Small intestine (tissue), 7 donors: ENCODE data around the gene CDK14. TPM values are rescaled to one million over a fixed set of nuclear protein-coding genes. Genes with fewer than 3 reads are reported as not detected.

Experiments used
- DNase-seq, 2 donors: peaks; one replicate each; pipeline versions ENCODE4 v3.0.0 to v3.0.0-alpha.2; 2013
- FAIRE-seq: peaks from 2 replicates; lab custom pipeline; 2012; peaks lifted over from hg19 to GRCh38; lab: Jason Lieb, UNC
- H3K27ac ChIP-seq, 3 donors: one replicate each; pipeline ENCODE4 v1.5.1; 2013; ENCODE audit warnings: low read length in 2 of 3, mild to moderate bottlenecking in 2 of 3, control low read depth in 1 of 3, inconsistent platforms in 1 of 3, low read depth in 1 of 3, moderate library complexity in 1 of 3
- H3K27me3 ChIP-seq, 3 donors: one replicate each; pipeline ENCODE4 v1.6.1; 2013; ENCODE audit warnings: low read length in 3 of 3, inconsistent platforms in 1 of 3; ENCODE audit not compliant: control insufficient read depth in 3 of 3, insufficient read depth in 3 of 3
- H3K36me3 ChIP-seq, 3 donors: one replicate each; pipeline ENCODE4 v1.6.1; 2013; ENCODE audit warnings: low read length in 3 of 3, inconsistent platforms in 1 of 3, low read depth in 1 of 3, mild to moderate bottlenecking in 1 of 3, moderate library complexity in 1 of 3; ENCODE audit not compliant: control insufficient read depth in 3 of 3, insufficient read depth in 2 of 3
- H3K4me1 ChIP-seq, 3 donors: one replicate each; pipeline ENCODE4 v1.6.1; 2013; ENCODE audit warnings: low read length in 2 of 3, inconsistent platforms in 1 of 3, low read depth in 1 of 3, mild to moderate bottlenecking in 1 of 3, moderate library complexity in 1 of 3; ENCODE audit not compliant: control insufficient read depth in 3 of 3, insufficient read depth in 2 of 3
- H3K4me3 ChIP-seq, 3 donors: one replicate each; pipeline ENCODE4 v1.5.1; 2013; ENCODE audit warnings: low read length in 3 of 3, control low read depth in 1 of 3, inconsistent platforms in 1 of 3, low read depth in 1 of 3, mild to moderate bottlenecking in 1 of 3, moderate library complexity in 1 of 3
- H3K9me3 ChIP-seq, 2 donors: one replicate each; pipeline ENCODE4 v1.6.1; 2013; ENCODE audit warnings: low read depth in 1 of 2, low read length in 1 of 2; ENCODE audit not compliant: control insufficient read depth in 2 of 2, insufficient read depth in 1 of 2
- WGBS, 3 donors: extraction: QIAGEN DNeasy Blood & Tissue Kit; methylation state at CpG; one replicate each; pipeline ENCODE4 v1.1.7; 2013; 5-methylcytosine and 5-hydroxymethylcytosine counted together
- polyA plus RNA-seq, 4 donors: library from polyadenylated mRNA; stranded (reverse) in 3 of 4; unstranded in 1 of 4; fragments of 200-250 nt in 3 of 4; fragments of 120-200 nt in 1 of 4; gene quantifications; one replicate each; pipeline versions ENCODE4 v1.2.1 to v1.2.3, GENCODE V29; 2013
- donor health status: healthy with polysubstance abuse.
- donor health status: control.
- donor health status: control.
- donor health status: Bipolar disorder and iron deficiency.
- donor health status: healthy.

CDK14 gene
- polyA plus RNA-seq, 4 donors: 1.1 to 6.3 (median 2.0) TPM; not detected in 1

DNA sequence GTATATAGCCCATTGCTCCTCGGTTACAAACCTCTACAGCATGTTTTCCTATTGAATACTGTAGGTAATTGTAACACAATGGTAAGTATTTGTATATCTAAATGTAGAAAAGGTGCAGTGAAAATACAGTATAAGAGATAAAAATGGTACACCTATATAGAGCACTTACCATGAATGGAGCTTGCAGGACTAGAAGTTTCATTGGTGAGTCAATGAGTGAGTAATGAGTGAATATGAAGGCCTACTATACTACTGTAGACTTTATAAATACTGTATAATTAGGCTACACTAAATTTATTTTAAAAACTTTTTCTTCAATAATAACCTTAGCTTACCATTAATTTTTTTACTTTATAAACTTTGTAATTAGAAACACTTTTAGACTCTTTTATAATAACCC is 239.7 kb downstream of the CDK14 start:
- no peak for FAIRE-seq
- no peak for DNase-seq
- H3K27ac ChIP-seq: no peak overlapping the region
- no peaks in the 10 kb centered on the region for H3K36me3 ChIP-seq
- no peak overlapping the region for H3K4me3 ChIP-seq
- no peaks in the 10 kb centered on the region for H3K4me1 ChIP-seq
- 76 to 88% (median 79%) methylated on average over 1 of the region's 1 CpG for WGBS, 3 donors
- H3K27me3 ChIP-seq: no peaks in the 10 kb centered on the region
- peaks cover 0 to 18% of the 10 kb centered on the region in 2 donors for H3K9me3 ChIP-seq

DNA sequence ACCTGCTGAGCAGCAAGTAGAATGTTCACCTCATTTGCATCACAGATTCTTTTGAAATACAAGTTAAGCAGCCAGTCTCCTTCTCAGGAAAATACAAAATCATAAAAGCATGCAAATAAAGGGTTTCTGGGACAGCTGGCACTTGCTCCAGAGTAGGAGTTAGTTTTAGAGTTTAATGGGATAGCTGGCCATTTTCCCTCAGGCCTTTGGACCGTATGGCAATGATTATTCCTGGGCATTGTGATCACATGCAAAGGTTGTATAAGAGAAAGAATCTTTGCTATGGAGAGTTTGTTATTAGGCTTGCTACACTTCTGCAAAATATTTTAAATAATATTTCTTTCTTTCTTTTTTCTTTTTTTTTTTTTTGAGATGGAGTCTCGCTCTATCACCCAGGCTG is 240.8 kb downstream of the CDK14 start:
- no peak overlapping the region for H3K4me3 ChIP-seq
- 88 to 91% (median 89%) methylated on average over 2 of the region's 2 CpGs for WGBS, 3 donors
- DNase-seq (no peak), FAIRE-seq (no peak)
- no peaks in the 10 kb centered on the region for H3K4me1 ChIP-seq
- H3K9me3 ChIP-seq: peaks cover 0 to 18% of the 10 kb centered on the region in 2 donors
- H3K36me3 ChIP-seq: no peaks in the 10 kb centered on the region
- H3K27ac ChIP-seq: no peak overlapping the region
- H3K27me3 ChIP-seq: no peaks in the 10 kb centered on the region

DNA sequence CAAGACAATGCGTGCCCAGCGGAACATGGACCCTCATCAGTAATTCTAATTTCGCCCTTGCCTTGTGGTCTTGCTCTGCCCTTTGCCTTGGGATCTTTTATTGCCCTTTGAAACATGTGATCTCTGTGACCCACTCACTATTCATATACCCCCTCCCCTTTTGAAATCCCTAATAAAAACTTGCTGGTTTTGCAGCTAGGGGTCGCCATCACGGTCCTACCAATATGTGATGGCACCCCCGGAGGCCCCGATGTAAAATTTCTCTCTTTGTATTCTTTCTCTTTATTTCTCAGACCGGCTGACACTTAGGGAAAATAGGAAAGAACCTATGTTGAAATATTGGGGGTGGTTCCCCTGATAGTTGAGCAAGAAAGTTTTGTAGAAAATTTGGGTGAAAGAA is 242.7 kb downstream of the CDK14 start:
- no peaks in the 10 kb centered on the region for H3K4me1 ChIP-seq
- DNase-seq: no peak
- no peak overlapping the region for H3K4me3 ChIP-seq
- no peaks in the 10 kb centered on the region for H3K27me3 ChIP-seq
- no peak overlapping the region for H3K27ac ChIP-seq
- peaks cover 0 to 18% of the 10 kb centered on the region in 2 donors for H3K9me3 ChIP-seq
- no peaks in the 10 kb centered on the region for H3K36me3 ChIP-seq
- no peak for FAIRE-seq
- 94 to 96% (median 95%) methylated on average over 8 of the region's 8 CpGs for WGBS, 3 donors

DNA sequence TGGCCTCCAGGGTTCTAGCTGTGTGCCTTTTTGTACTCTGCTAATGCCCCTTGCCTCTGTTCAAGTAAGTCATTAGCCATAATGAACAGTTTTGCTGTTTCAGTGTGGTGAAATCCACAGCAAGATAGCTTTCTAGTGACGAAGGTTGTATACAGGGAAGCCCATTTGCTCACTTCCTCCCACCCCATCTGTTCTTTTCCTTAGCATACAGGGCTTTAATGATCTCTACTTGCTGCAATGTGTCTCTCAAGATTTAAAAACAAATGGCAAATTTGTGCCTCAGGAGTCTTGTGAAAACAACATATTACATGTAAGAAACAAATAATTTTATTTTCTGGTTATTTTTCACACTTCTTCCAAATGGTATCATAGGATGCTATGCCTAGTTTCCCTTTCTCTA is 243.2 kb downstream of the CDK14 start:
- WGBS, 3 donors: 77 to 93% (median 83%) methylated on average over 1 of the region's 1 CpG
- H3K27ac ChIP-seq: no peak overlapping the region
- no peak for DNase-seq
- H3K4me1 ChIP-seq: no peaks in the 10 kb centered on the region
- FAIRE-seq: no peak
- H3K9me3 ChIP-seq: peaks cover 0 to 18% of the 10 kb centered on the region in 2 donors
- no peak overlapping the region for H3K4me3 ChIP-seq
- no peaks in the 10 kb centered on the region for H3K36me3 ChIP-seq
- no peaks in the 10 kb centered on the region for H3K27me3 ChIP-seq

DNA sequence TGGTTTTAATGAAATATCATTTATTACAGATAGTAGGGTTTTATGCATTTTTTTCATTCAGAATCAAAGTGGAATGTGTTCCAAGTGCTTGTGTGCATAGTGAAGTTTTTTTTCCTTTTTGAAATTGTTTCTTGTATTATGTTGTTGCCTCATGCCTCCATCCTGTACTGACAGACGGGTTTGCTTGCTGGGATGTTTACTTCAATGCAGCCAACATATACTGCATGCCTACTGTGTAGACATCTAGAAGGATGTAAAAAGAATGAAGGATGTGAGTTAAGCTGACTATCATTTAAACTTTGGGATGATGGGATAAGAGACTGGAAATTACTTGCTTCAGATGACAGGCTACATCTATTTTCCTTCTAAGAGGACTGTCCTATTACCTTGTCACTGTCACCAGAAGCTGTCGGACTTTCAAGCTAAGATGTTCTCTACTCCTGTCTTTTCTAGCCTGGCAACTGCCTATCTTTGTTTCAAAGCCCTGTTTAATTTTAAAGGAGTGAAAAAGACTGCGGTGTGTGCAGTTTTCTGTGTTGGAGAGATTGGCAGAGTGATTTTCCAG is 243.7 kb downstream of the CDK14 start:
- Histone ChIP-seq H3K4me1 (no peaks in the 10 kb centered on the region), H3K27ac (no peak overlapping the region), H3K27me3 (no peaks in the 10 kb centered on the region), H3K4me3 (no peak overlapping the region), H3K9me3 (peaks cover 0 to 18% of the 10 kb centered on the region in 2 donors), H3K36me3 (no peaks in the 10 kb centered on the region)
- FAIRE-seq (no peak), DNase-seq (no peak)
- WGBS, 3 donors: 88 to 92% (median 89%) methylated on average over 3 of the region's 3 CpGs

DNA sequence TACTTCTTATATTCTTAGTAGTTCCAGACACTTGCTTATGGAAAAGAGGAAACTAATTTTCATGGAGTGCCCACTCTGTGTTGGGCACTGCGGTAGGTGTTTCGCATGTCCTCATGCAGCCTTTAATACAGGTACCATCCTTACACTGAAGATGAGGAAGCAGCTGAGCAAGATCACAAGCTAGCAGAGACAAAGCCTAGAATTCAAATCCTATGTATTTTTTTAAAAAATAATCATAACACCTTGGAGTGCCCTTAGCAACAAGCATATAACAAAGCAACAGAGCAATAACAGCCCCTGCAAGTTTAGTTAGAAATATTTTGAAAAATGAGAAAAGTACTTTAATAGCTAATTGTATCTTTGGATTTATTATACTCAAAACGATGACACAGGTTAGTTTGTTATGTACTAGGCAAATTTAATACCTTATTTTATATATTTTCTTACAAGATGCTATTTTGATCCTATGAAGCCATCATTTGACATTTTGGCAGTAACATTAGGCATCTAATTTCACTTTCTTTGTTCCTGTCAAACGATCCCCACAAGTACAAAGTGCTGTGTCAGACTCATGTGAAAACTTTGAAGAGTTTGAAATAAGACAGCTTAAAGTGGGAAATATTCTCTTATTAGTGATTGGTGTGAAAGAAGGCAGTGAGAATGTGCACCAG is 245.8 kb downstream of the CDK14 start:
- H3K27ac ChIP-seq: no peak overlapping the region
- FAIRE-seq (no peak), DNase-seq (no peak)
- peaks cover 0 to 18% of the 10 kb centered on the region in 2 donors for H3K9me3 ChIP-seq
- WGBS, 3 donors: 72 to 79% (median 73%) methylated on average over 4 of the region's 4 CpGs
- no peaks in the 10 kb centered on the region for H3K27me3 ChIP-seq
- H3K4me1 ChIP-seq: no peaks in the 10 kb centered on the region
- H3K36me3 ChIP-seq: no peaks in the 10 kb centered on the region
- no peak overlapping the region for H3K4me3 ChIP-seq

DNA sequence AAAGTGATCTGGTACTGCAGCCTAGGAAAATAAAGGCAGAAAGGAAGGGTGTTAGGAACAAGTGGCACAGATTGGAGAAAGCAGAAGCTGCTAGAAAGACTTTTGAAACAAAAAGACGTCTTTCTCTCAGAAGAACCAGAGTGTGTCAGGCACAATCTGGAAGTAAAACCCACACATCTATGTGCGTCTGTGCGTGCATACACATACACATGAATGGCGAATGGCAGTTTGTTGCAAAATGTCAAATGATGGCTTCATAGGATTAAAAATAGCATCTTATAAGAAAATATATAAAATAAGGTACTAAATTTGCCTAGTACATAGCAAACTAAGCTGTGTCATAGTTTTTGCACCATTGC is 246.3 kb downstream of the CDK14 start:
- FAIRE-seq (no peak), DNase-seq (no peak)
- Histone ChIP-seq H3K9me3 (peaks cover 0 to 17% of the 10 kb centered on the region in 2 donors), H3K27me3 (no peaks in the 10 kb centered on the region), H3K27ac (no peak overlapping the region), H3K36me3 (no peaks in the 10 kb centered on the region), H3K4me3 (no peak overlapping the region), H3K4me1 (no peaks in the 10 kb centered on the region)
- WGBS, 3 donors: 90 to 94% (median 92%) methylated on average over 4 of the region's 4 CpGs

DNA sequence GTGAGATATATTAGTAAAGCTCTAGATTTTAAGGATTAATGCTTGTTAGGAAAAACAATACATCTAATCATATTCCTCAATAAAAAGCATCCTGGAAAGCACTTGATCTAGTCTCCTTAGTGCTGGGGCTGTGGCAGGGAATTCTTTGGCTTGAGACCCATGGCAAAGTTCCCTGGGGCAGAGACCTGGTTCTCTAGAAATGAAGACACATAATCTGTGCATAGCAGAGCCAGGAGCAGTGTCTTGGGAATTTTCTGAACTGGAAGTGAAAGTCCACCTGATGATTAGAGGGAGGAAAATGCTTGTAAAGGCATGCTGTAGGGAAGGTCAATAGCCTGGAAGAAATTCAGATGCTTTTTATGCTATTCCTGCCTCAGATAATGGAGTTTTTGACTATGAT is 247.4 kb downstream of the CDK14 start:
- Histone ChIP-seq H3K27me3 (no peaks in the 10 kb centered on the region), H3K27ac (no peak overlapping the region), H3K4me1 (no peaks in the 10 kb centered on the region), H3K9me3 (peaks cover 0 to 14% of the 10 kb centered on the region in 2 donors), H3K4me3 (no peak overlapping the region), H3K36me3 (no peaks in the 10 kb centered on the region)
- FAIRE-seq (no peak), DNase-seq (peak in 1 of 2 donors; percentile 18)

DNA sequence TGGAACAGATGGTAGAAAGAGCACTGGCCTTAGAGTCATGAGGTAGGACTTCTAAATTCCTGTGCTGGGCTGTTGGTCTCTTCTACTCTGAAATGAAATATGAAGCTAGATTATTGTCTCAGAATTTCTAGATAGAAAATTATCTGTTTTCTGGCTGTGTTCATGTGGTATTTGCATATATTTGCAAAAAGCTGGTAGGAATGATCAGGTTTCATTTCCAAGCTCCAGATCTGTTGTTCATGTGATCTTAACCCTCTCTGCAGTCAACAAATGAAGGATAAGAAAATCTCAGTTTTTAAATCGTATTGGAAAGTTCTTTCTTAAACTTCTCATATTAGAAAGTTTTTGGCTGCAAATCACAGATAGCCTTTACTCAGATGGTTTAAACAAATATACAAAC is 248.3 kb downstream of the CDK14 start:
- no peak for DNase-seq
- Histone ChIP-seq H3K4me3 (no peak overlapping the region), H3K36me3 (no peaks in the 10 kb centered on the region), H3K9me3 (peaks cover 0 to 4% of the 10 kb centered on the region in 2 donors), H3K27ac (no peak overlapping the region), H3K4me1 (no peaks in the 10 kb centered on the region), H3K27me3 (no peaks in the 10 kb centered on the region)
- no peak for FAIRE-seq
- WGBS, 3 donors: 76 to 88% (median 82%) methylated on average over 1 of the region's 1 CpG
